Thyroid gland (tissue), 4 donors: ENCODE results near the gene MYH10. TPM values are rescaled to one million over a fixed set of nuclear protein-coding genes. Genes with fewer than 3 reads are reported as not detected.

ENCODE experiments used
- DNase-seq, 2 donors: peaks; one replicate each; pipeline ENCODE4 v3.0.0-alpha.2; 2019
- H3K27ac ChIP-seq, 3 donors: fragments of 200-600 bp; sonication (generic); 1 replicate in 2 of 3; 2 replicates in 1 of 3; pipeline ENCODE4 v1.5.1; 2016 to 2019; ENCODE audit warnings: mild to moderate bottlenecking in 1 of 3, moderate library complexity in 1 of 3
- H3K27me3 ChIP-seq: fragments of 200-600 bp; sonication (generic); one replicate; pipeline ENCODE4 v1.5.1; 2019
- H3K36me3 ChIP-seq, 2 donors: fragments of 200-600 bp; sonication (generic); one replicate each; pipeline ENCODE4 v1.5.1; 2016 to 2019
- H3K4me1 ChIP-seq, 2 donors: fragments of 200-600 bp; sonication (generic); one replicate each; pipeline ENCODE4 v1.5.1; 2017 to 2019
- H3K4me3 ChIP-seq, 3 donors: fragments of 200-600 bp; sonication (generic); replicated peaks in 1 of 3; 1 replicate in 2 of 3; 2 replicates in 1 of 3; pipeline ENCODE4 v1.5.1; 2016; ENCODE audit warnings: mild to moderate bottlenecking in 1 of 3
- H3K9me3 ChIP-seq: fragments of 200-600 bp; sonication (generic); one replicate; pipeline ENCODE4 v1.5.1; 2017
- CTCF ChIP-seq, 6 experiments: fragments of 200-600 bp in 3 of 6; fragments of 450-650 bp in 3 of 6; sonication (generic) in 3 of 6; IDR thresholded peaks; one replicate each; pipeline ENCODE4 v1.5.1; 2016 to 2019; ENCODE audit warnings: antibody characterized with exemption in 6 of 6, mild to moderate bottlenecking in 2 of 6, inconsistent platforms in 1 of 6, moderate library complexity in 1 of 6
- POLR2A ChIP-seq, 2 donors: fragments of 450-650 bp; IDR thresholded peaks; one replicate each; pipeline ENCODE4 v1.6.1; 2017; ENCODE audit warnings: antibody characterized with exemption in 2 of 2, mild to moderate bottlenecking in 2 of 2, moderate library complexity in 1 of 2
- WGBS, 2 donors: methylation state at CpG; one replicate each; pipeline ENCODE4 v1.1.5; 2017; 5-methylcytosine and 5-hydroxymethylcytosine counted together
- intact Hi-C: fragments of 100-400 bp; cut with DNase I; formaldehyde crosslinking; loops from one replicate; pipeline ENCODE4 v1.15.1; 2023
- total RNA-seq, 4 donors: library from RNA; depleted of rRNA; stranded (reverse); fragments of >200 nt; gene quantifications; one replicate each; pipeline ENCODE4 v1.2.3, GENCODE V29; 2016

MYH10 gene
- total RNA-seq = 10 to 100 TPM; 40.8 to 72.2 (median 44.2) TPM

- no peaks in the 10 kb centered on the region for H3K27me3 ChIP-seq
- no peaks in the 10 kb centered on the region for H3K9me3 ChIP-seq
- H3K36me3 ChIP-seq = no peaks in the 10 kb centered on the region
- TF ChIP-seq CTCF (IDR thresholded peaks at IDR 0.05) (peak in 3 of 6 experiments; percentile 14 to 35 (median 18)), POLR2A (IDR thresholded peaks at IDR 0.05) (peak; percentile 27 to 77)
- peaks cover 0 to 13% of the 10 kb centered on the region in 2 donors for H3K4me1 ChIP-seq
- peak within 1 kb of the TSS; percentile 72 to 95 (median 83) for H3K27ac ChIP-seq
- H3K4me3 ChIP-seq = peak within 1 kb of the TSS; percentile 70 to 87 (median 80)
- intact Hi-C loops = no loop called here
- peak in 1 of 2 donors; percentile 21 for DNase-seq
- 0 to 3% methylated on average over 12 to 31 of the region's 33 CpGs for WGBS, 2 donors
Observed at GRCh38 chr17:8630227-8630801, at the start of gene MYH10. Gene MYH10 (minus strand): TSS chr17:8630725. CDS start chr17:8623246, 7,479 bp downstream.

GRCh38 chr17:8679126-8679525, 48.6 kb upstream of the MYH10 start:
- intact Hi-C loops = no loop called here
- no peaks in the 10 kb centered on the region for H3K36me3 ChIP-seq
- 73 to 79% methylated on average over 3 of the region's 3 CpGs for WGBS, 2 donors
- no peak for DNase-seq
- TF ChIP-seq POLR2A (IDR thresholded peaks at IDR 0.05) (no peak), CTCF (IDR thresholded peaks at IDR 0.05) (no peak)
- no peaks in the 10 kb centered on the region for H3K4me1 ChIP-seq
- no peaks in the 10 kb centered on the region for H3K9me3 ChIP-seq
- H3K27ac ChIP-seq = no peak overlapping the region
- no peak overlapping the region for H3K4me3 ChIP-seq
- H3K27me3 ChIP-seq = no peaks in the 10 kb centered on the region

- H3K4me1 ChIP-seq = no peaks in the 10 kb centered on the region
- no peak for TF ChIP-seq POLR2A (IDR thresholded peaks at IDR 0.05)
- TF ChIP-seq CTCF (IDR thresholded peaks at IDR 0.05) = no peak
- H3K27ac ChIP-seq = no peak overlapping the region
- H3K9me3 ChIP-seq = no peaks in the 10 kb centered on the region
- no peak overlapping the region for H3K4me3 ChIP-seq
- no peaks in the 10 kb centered on the region for H3K27me3 ChIP-seq
- 73 to 80% methylated on average over 4 to 8 of the region's 8 CpGs for WGBS, 2 donors
- intact Hi-C loops = no loop called here
- no peaks in the 10 kb centered on the region for H3K36me3 ChIP-seq
- no peak for DNase-seq
Observed at GRCh38 chr17:8675306-8675705, 44.8 kb upstream of the MYH10 start.

- no peak for TF ChIP-seq CTCF (IDR thresholded peaks at IDR 0.05)
- no peak for TF ChIP-seq POLR2A (IDR thresholded peaks at IDR 0.05)
- WGBS, 2 donors = 65 to 71% methylated on average over 19 of the region's 19 CpGs
- H3K4me3 ChIP-seq = no peak overlapping the region
Observed at GRCh38 chr17:8674344-8675305, 44.1 kb upstream of the MYH10 start.

GRCh38 chr17:8673612-8674011, 43.1 kb upstream of the MYH10 start:
- intact Hi-C loops = no loop called here
- no peaks in the 10 kb centered on the region for H3K4me1 ChIP-seq
- DNase-seq = no peak
- no peaks in the 10 kb centered on the region for H3K36me3 ChIP-seq
- no peak overlapping the region for H3K27ac ChIP-seq
- no peaks in the 10 kb centered on the region for H3K9me3 ChIP-seq
- 62 to 88% methylated on average over 1 of the region's 1 CpG for WGBS, 2 donors
- TF ChIP-seq CTCF (IDR thresholded peaks at IDR 0.05) = no peak
- no peak for TF ChIP-seq POLR2A (IDR thresholded peaks at IDR 0.05)
- no peak overlapping the region for H3K4me3 ChIP-seq
- no peaks in the 10 kb centered on the region for H3K27me3 ChIP-seq

More at GRCh38 chr17:8674344-8675305, 44.1 kb upstream of the MYH10 start:
- Histone ChIP-seq H3K4me1 (no peaks in the 10 kb centered on the region), H3K9me3 (no peaks in the 10 kb centered on the region), H3K27me3 (no peaks in the 10 kb centered on the region), H3K36me3 (no peaks in the 10 kb centered on the region), H3K27ac (no peak overlapping the region)
- intact Hi-C loops = no loop called here
- DNase-seq = no peak
